A673 (cell line): ENCODE measurements around the gene VCP.

Experiments used
- CTCF ChIP-seq: fragments of 300-800, 200-600 bp; sonication (generic); conservative IDR thresholded peaks from 2 replicates; pipeline ENCODE4 v1.5.1; 2017; ENCODE audit warnings: low read depth, mild to moderate bottlenecking, antibody characterized with exemption, low read length, moderate library complexity, mixed read lengths
- EZH2 ChIP-seq: fragments of 200-600 bp; sonication (generic); IDR thresholded peaks from 2 replicates; pipeline ENCODE4 v1.6.1; 2017; ENCODE audit warnings: borderline replicate concordance, low read depth, mild to moderate bottlenecking, mixed read lengths, antibody characterized with exemption, low read length; ENCODE audit not compliant: poor library complexity, severe bottlenecking

GRCh38 chr9:35014517-35014916, 57.9 kb downstream of the VCP start:
- TF ChIP-seq CTCF: no peak
- no peak for TF ChIP-seq EZH2
